ENCODE results near the gene CDK9.

CDK9 gene

DNA sequence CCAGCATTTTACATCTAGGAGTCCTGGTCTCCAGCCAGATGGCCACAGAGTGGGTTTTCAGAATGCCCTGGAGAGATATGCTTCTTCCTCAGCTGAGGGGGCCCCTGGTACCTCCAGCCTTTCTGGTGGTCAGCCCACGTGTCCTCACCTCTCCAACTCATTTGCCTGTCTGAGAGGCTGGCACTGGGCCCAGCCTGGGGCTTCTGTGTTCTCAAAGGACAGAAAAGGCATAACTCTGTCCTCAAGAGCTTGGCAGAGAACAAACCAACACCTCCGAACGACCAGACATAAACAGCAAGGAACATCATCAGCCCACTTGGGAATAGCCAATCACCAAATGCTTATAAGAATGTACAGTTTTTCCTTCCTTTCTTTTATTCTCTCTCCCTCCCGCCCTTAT, 51.5 kb downstream of the CDK9 start:
- no peaks in the 10 kb centered on the region for H3F3A ChIP-seq (ENCODE audit: insufficient read depth)
- no peaks in the 10 kb centered on the region for H3K9me2 ChIP-seq (replicated peaks; ENCODE audit: insufficient read depth, low read length)
- H3K27ac ChIP-seq (ENCODE audit: low read depth, low read length), result no peak overlapping the region
- no peak overlapping the region for H3K9ac ChIP-seq (ENCODE audit: low read length)
- H3K79me2 ChIP-seq (ENCODE audit: insufficient read depth, low read length), result no peaks in the 10 kb centered on the region
- H3K36me3 ChIP-seq (ENCODE audit: low read length), result no peaks in the 10 kb centered on the region
- no peaks in the 10 kb centered on the region for H4K20me1 ChIP-seq (ENCODE audit: low read depth, low read length)
- no peak overlapping the region for H3K4me3 ChIP-seq (ENCODE audit: insufficient read depth, low read length, poor library complexity, severe bottlenecking)
- H2AFZ ChIP-seq (ENCODE audit: low read depth, low read length, severe bottlenecking), result no peak overlapping the region
- H3K9me3 ChIP-seq (ENCODE audit: insufficient read depth, low read length), result no peaks in the 10 kb centered on the region
- no peak for TF ChIP-seq EZH2phosphoT487 (conservative IDR thresholded peaks at IDR 0.05; ENCODE audit: low read length)
- TF ChIP-seq, protein P1, sequence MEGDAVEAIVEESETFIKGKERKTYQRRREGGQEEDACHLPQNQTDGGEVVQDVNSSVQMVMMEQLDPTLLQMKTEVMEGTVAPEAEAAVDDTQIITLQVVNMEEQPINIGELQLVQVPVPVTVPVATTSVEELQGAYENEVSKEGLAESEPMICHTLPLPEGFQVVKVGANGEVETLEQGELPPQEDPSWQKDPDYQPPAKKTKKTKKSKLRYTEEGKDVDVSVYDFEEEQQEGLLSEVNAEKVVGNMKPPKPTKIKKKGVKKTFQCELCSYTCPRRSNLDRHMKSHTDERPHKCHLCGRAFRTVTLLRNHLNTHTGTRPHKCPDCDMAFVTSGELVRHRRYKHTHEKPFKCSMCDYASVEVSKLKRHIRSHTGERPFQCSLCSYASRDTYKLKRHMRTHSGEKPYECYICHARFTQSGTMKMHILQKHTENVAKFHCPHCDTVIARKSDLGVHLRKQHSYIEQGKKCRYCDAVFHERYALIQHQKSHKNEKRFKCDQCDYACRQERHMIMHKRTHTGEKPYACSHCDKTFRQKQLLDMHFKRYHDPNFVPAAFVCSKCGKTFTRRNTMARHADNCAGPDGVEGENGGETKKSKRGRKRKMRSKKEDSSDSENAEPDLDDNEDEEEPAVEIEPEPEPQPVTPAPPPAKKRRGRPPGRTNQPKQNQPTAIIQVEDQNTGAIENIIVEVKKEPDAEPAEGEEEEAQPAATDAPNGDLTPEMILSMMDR (IDR thresholded peaks at IDR 0.05; ENCODE audit: insufficient read depth, low read length, poor library complexity, severe bottlenecking), result no peak
- H3K4me2 ChIP-seq (ENCODE audit: low read depth, low read length, poor library complexity, severe bottlenecking), result no peak overlapping the region
- no peaks in the 10 kb centered on the region for H3K27me3 ChIP-seq (ENCODE audit: low read length)

DNA sequence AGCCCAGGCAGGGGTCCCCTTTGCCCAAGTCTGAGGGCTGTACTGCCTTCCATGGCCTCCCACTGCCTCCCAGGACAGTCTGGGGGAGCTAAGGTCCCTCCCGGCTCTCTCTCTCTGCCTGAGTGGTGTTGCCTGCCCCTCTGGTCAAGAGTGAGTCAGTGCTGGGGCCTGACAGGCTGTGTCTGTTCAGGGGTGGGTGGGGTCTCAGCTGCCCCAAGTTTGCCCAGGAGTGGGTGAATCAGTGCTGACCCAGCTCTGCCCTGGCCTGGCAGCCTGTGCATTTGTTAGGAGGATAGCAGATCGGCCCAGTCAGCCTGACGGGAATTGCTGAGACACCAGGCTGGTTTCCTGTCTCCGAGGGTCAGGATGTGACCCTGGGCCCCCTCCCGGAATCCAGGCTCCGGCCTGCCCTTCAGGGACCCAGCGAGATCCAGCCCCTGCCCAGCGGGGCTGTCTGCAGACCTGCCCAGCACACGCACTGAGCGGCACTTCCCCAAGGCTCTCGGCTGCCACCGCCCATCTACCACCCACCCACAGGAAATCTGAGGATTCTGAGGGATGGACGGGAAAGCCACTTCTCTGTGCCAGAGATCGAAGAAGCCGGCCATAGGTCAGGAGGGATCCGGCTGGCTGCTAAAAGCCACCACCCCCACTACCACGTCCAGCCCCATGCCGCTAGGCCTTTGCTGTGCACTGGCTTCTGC, 52.7 kb downstream of the CDK9 start:
- Histone ChIP-seq H3K4me2 (ENCODE audit: low read depth, low read length, poor library complexity, severe bottlenecking) (no peak overlapping the region), H3K9me3 (ENCODE audit: insufficient read depth, low read length) (no peaks in the 10 kb centered on the region), H3K9ac (ENCODE audit: low read length) (no peak overlapping the region), H3K36me3 (ENCODE audit: low read length) (no peaks in the 10 kb centered on the region), H3K27me3 (ENCODE audit: low read length) (no peaks in the 10 kb centered on the region), H3K79me2 (ENCODE audit: insufficient read depth, low read length) (no peaks in the 10 kb centered on the region), H3F3A (ENCODE audit: insufficient read depth) (no peaks in the 10 kb centered on the region), H4K20me1 (ENCODE audit: low read depth, low read length) (no peaks in the 10 kb centered on the region), H3K9me2 (replicated peaks; ENCODE audit: insufficient read depth, low read length) (no peaks in the 10 kb centered on the region), H3K27ac (ENCODE audit: low read depth, low read length) (no peak overlapping the region), H3K4me3 (ENCODE audit: insufficient read depth, low read length, poor library complexity, severe bottlenecking) (no peak overlapping the region), H2AFZ (ENCODE audit: low read depth, low read length, severe bottlenecking) (no peak overlapping the region)
- TF ChIP-seq, protein P1 (IDR thresholded peaks at IDR 0.05; ENCODE audit: insufficient read depth, low read length, poor library complexity, severe bottlenecking), result no peak
- TF ChIP-seq EZH2phosphoT487 (conservative IDR thresholded peaks at IDR 0.05; ENCODE audit: low read length), result no peak

Data from SU-DHL-6 (cell line).